K562 (cell line): ENCODE measurements around the gene ALG13.

ENCODE experiments used
- AFF1 ChIP-seq, 2 experiments: fragments of 450-650 bp; IDR thresholded peaks; 2 replicates each; pipeline ENCODE4 v1.6.1; 2018; ENCODE audit warnings: mild to moderate bottlenecking in 2 of 2, low read depth in 1 of 2; ENCODE audit not compliant: partially characterized antibody in 2 of 2
- ASH1L ChIP-seq: fragments of 450-650 bp; IDR thresholded peaks from 2 replicates; pipeline ENCODE4 v1.6.1; 2018; ENCODE audit warnings: borderline replicate concordance, mild to moderate bottlenecking, low read depth; ENCODE audit not compliant: partially characterized antibody
- CBX2 ChIP-seq: fragments of 200-600 bp; sonication (generic); IDR thresholded peaks from one replicate; pipeline ENCODE4 v1.6.1; 2012; ENCODE audit warnings: mild to moderate bottlenecking, low read length, inconsistent platforms; ENCODE audit not compliant: insufficient read depth, poor library complexity, severe bottlenecking
- CTCF ChIP-seq, 3 experiments: IDR thresholded peaks in 2 of 3; conservative IDR thresholded peaks in 1 of 3; 2 replicates each; pipeline ENCODE4 v1.5.1; 2011 to 2012; ENCODE audit warnings: low read length in 3 of 3, mild to moderate bottlenecking in 3 of 3, control low read depth in 2 of 3, improper control_type of control experiment in 1 of 3, inconsistent platforms in 1 of 3, low read depth in 1 of 3, mixed read lengths in 1 of 3, moderate library complexity in 1 of 3; ENCODE audit not compliant: insufficient read depth in 2 of 3
- HCFC1 ChIP-seq: IDR thresholded peaks from 2 replicates; pipeline ENCODE4 v1.6.1; 2012; ENCODE audit warnings: low read depth, low read length, improper control_type of control experiment
- NR3C1 ChIP-seq: sonication (generic); formaldehyde crosslinking; IDR thresholded peaks from 2 replicates; pipeline ENCODE4 v1.8.1; 2022; ENCODE audit warnings: missing genetic modification reagents
- POLR2AphosphoS2 ChIP-seq: IDR thresholded peaks from 2 replicates; pipeline ENCODE4 v1.6.1; 2012; ENCODE audit warnings: low read length, improper control_type of control experiment
- RNF2 ChIP-seq: sonication (generic); IDR thresholded peaks from 2 replicates; pipeline ENCODE4 v1.6.1; 2016
- ZHX1 ChIP-seq: fragments of 150-350 bp; conservative IDR thresholded peaks from 2 replicates; pipeline ENCODE4 v1.6.1; 2014; ENCODE audit warnings: low read length
- ZNF785 ChIP-seq: fragments of 250-450 bp; sonication (Bioruptor Pico); IDR thresholded peaks from 2 replicates; pipeline ENCODE4 v1.4.0; 2020; ENCODE audit warnings: mild to moderate bottlenecking

- no peak for TF ChIP-seq ZHX1
- TF ChIP-seq CTCF (IDR thresholded peaks at IDR 0.05 in 2 of 3, conservative IDR thresholded peaks at IDR 0.05 in 1 of 3; ENCODE audit: insufficient read depth in 2 of 3, low read depth in 1 of 3, low read length in 3 of 3) = no peak
- no peak for TF ChIP-seq HCFC1
- TF ChIP-seq NR3C1 (CRISPR knock-in tag) = no peak
- no peak for TF ChIP-seq CBX2
- TF ChIP-seq POLR2AphosphoS2 = no peak
- no peak for TF ChIP-seq ASH1L
- TF ChIP-seq RNF2 = no peak
- no peak for TF ChIP-seq ZNF785 (CRISPR knock-in tag)
- no peak for TF ChIP-seq AFF1 (IDR thresholded peaks at IDR 0.05; ENCODE audit: low read depth in 1 of 2, partially characterized antibody in 2 of 2)
Measured at GRCh38 chrX:111731351-111731750, 50.4 kb downstream of the ALG13 start.
